ENCODE results near the gene PMEPA1. TPM values are rescaled to one million over a fixed set of nuclear protein-coding genes. Genes with fewer than 3 reads are reported as not detected.

PMEPA1 gene
- total RNA-seq, 1 donor from 2014 or later = 39.9 TPM

- peaks cover 66% of the 10 kb centered on the region for H3K4me1 Mint-ChIP-seq
- no peak for DNase-seq (ENCODE audit: low spot score in 2 of 2, unreplicated experiment in 2 of 2)
- TF ChIP-seq, protein P1, sequence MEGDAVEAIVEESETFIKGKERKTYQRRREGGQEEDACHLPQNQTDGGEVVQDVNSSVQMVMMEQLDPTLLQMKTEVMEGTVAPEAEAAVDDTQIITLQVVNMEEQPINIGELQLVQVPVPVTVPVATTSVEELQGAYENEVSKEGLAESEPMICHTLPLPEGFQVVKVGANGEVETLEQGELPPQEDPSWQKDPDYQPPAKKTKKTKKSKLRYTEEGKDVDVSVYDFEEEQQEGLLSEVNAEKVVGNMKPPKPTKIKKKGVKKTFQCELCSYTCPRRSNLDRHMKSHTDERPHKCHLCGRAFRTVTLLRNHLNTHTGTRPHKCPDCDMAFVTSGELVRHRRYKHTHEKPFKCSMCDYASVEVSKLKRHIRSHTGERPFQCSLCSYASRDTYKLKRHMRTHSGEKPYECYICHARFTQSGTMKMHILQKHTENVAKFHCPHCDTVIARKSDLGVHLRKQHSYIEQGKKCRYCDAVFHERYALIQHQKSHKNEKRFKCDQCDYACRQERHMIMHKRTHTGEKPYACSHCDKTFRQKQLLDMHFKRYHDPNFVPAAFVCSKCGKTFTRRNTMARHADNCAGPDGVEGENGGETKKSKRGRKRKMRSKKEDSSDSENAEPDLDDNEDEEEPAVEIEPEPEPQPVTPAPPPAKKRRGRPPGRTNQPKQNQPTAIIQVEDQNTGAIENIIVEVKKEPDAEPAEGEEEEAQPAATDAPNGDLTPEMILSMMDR (IDR thresholded peaks at IDR 0.05; ENCODE audit: unreplicated experiment) = no peak
- H3K36me3 Mint-ChIP-seq = peaks cover 10% of the 10 kb centered on the region
- no peaks in the 10 kb centered on the region for H3K27me3 Mint-ChIP-seq (ENCODE audit: low read depth)
- H3K27ac Mint-ChIP-seq = peak overlapping the region; percentile 5
- H3K4me3 Mint-ChIP-seq = no peak overlapping the region
- H3K9me3 Mint-ChIP-seq = no peaks in the 10 kb centered on the region
These were observed 28.6 kb downstream of the PMEPA1 start for GRCh38 chr20:57680934-57681914.

- Mint-ChIP-seq H3K4me3 (no peak overlapping the region), H3K36me3 (peaks cover 10% of the 10 kb centered on the region), H3K4me1 (peaks cover 56% of the 10 kb centered on the region), H3K27ac (no peak overlapping the region), H3K9me3 (no peaks in the 10 kb centered on the region), H3K27me3 (ENCODE audit: low read depth) (no peaks in the 10 kb centered on the region)
- no peak for DNase-seq (ENCODE audit: low spot score in 2 of 2, unreplicated experiment in 2 of 2)
- TF ChIP-seq, protein P1 (IDR thresholded peaks at IDR 0.05; ENCODE audit: unreplicated experiment) = no peak
These were observed 29.6 kb downstream of the PMEPA1 start for GRCh38 chr20:57680131-57680716.

DNA sequence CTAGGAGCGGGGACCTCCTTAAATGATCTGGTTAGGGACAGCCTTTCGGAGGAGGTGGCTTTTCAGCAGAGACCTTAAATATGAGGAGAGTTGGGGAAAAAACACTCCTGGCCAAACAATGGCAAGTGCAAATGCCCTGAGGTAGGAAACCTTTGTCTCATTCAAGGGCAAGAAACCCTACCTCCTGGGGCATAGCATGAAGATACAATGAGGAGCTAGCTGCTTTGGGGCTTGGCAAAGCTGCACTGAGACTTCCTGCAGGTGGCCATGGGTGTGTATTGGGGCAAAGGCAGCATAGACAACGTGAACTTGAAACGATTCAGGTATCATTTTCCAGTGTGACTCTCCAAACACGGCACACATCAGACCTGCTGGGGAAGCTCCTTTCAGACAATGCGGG, 30.7 kb downstream of the PMEPA1 start:
- Mint-ChIP-seq H3K27ac (no peak overlapping the region), H3K27me3 (ENCODE audit: low read depth) (no peaks in the 10 kb centered on the region), H3K4me1 (peaks cover 45% of the 10 kb centered on the region), H3K4me3 (no peak overlapping the region), H3K36me3 (peaks cover 10% of the 10 kb centered on the region), H3K9me3 (no peaks in the 10 kb centered on the region)
- DNase-seq (ENCODE audit: low spot score in 2 of 2, unreplicated experiment in 2 of 2) = no peak
- TF ChIP-seq, protein P1 (IDR thresholded peaks at IDR 0.05; ENCODE audit: unreplicated experiment) = no peak

DNA sequence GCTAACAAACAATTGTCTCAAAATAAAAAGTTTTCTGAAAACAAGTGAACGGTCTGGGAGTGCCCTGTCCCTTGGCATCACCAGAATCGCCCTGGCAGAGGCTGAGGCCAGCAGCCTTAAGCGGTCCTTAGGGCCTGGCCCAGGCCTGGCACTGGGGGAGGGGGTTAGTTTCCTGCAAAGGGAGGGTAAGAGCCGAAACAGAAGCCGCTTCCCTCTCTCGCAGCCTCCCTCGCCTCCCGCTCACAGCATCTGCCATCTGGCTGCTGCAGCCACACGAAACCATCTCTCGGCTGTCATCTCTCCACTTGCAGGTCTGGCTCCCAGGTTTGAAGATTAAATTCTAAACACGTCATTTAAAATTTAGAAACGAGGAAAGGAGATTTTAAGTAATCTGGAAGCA, 31.5 kb downstream of the PMEPA1 start:
- Mint-ChIP-seq H3K4me3 (no peak overlapping the region), H3K4me1 (peaks cover 38% of the 10 kb centered on the region), H3K27ac (no peak overlapping the region), H3K9me3 (no peaks in the 10 kb centered on the region), H3K27me3 (ENCODE audit: low read depth) (no peaks in the 10 kb centered on the region), H3K36me3 (peaks cover 10% of the 10 kb centered on the region)
- no peak for DNase-seq (ENCODE audit: low spot score in 2 of 2, unreplicated experiment in 2 of 2)
- TF ChIP-seq, protein P1 (IDR thresholded peaks at IDR 0.05; ENCODE audit: unreplicated experiment) = no peak

- Mint-ChIP-seq H3K27ac (no peak overlapping the region), H3K4me3 (no peak overlapping the region), H3K36me3 (peaks cover 10% of the 10 kb centered on the region), H3K9me3 (no peaks in the 10 kb centered on the region), H3K4me1 (peaks cover 30% of the 10 kb centered on the region), H3K27me3 (ENCODE audit: low read depth) (no peaks in the 10 kb centered on the region)
- TF ChIP-seq, protein P1 (IDR thresholded peaks at IDR 0.05; ENCODE audit: unreplicated experiment) = no peak
- no peak for DNase-seq (ENCODE audit: low spot score in 2 of 2, unreplicated experiment in 2 of 2)
These were observed 32.2 kb downstream of the PMEPA1 start for GRCh38 chr20:57677584-57677982.
